Testis (tissue), 2 donors: ENCODE measurements around the gene LIME1.

Experiments
- POLR2A ChIP-seq: fragments of 450-650 bp; IDR thresholded peaks from one replicate; pipeline ENCODE4 v1.6.1; 2017; ENCODE audit warnings: antibody characterized with exemption, mild to moderate bottlenecking, moderate library complexity
- TF ChIP-seq, protein P1 (sequence below), 3 experiments: fragments of 450-650 bp in 2 of 3; fragments of 200-600 bp in 1 of 3; sonication (generic) in 1 of 3; IDR thresholded peaks; one replicate each; pipeline ENCODE4 v1.5.1; 2016 to 2019; ENCODE audit warnings: antibody characterized with exemption in 3 of 3, mild to moderate bottlenecking in 2 of 3, moderate library complexity in 1 of 3

GRCh38 chr20:63690898-63691710, 45.4 kb upstream of the LIME1 start:
- TF ChIP-seq, protein P1, sequence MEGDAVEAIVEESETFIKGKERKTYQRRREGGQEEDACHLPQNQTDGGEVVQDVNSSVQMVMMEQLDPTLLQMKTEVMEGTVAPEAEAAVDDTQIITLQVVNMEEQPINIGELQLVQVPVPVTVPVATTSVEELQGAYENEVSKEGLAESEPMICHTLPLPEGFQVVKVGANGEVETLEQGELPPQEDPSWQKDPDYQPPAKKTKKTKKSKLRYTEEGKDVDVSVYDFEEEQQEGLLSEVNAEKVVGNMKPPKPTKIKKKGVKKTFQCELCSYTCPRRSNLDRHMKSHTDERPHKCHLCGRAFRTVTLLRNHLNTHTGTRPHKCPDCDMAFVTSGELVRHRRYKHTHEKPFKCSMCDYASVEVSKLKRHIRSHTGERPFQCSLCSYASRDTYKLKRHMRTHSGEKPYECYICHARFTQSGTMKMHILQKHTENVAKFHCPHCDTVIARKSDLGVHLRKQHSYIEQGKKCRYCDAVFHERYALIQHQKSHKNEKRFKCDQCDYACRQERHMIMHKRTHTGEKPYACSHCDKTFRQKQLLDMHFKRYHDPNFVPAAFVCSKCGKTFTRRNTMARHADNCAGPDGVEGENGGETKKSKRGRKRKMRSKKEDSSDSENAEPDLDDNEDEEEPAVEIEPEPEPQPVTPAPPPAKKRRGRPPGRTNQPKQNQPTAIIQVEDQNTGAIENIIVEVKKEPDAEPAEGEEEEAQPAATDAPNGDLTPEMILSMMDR (IDR thresholded peaks at IDR 0.05), result no peak
- TF ChIP-seq POLR2A, result no peak
